ENCODE results near the gene SND1. TPM values are rescaled to one million over a fixed set of nuclear protein-coding genes. Genes with fewer than 3 reads are reported as not detected.

The SND1 gene
- total RNA-seq, 2 experiments from 2014 or later: 158 to 166 TPM

GRCh38 chr7:127891144-127891543 lies 239.2 kb downstream of the SND1 start:
- no peak for DNase-seq
- ATAC-seq: no peak
- H3K27ac Mint-ChIP-seq: no peak overlapping the region
- H3K27me3 Mint-ChIP-seq: no peaks in the 10 kb centered on the region
- H3K4me3 Mint-ChIP-seq: no peak overlapping the region
- peaks cover 8% of the 10 kb centered on the region for H3K4me1 Mint-ChIP-seq
- no peaks in the 10 kb centered on the region for H3K9me3 Mint-ChIP-seq (ENCODE audit: low read depth)
- CTCF ChIA-PET: no interaction called here
- peaks cover 33% of the 10 kb centered on the region for H3K36me3 Mint-ChIP-seq

GRCh38 chr7:127891854-127892438 lies 240.0 kb downstream of the SND1 start:
- Mint-ChIP-seq H3K27ac (no peak overlapping the region), H3K27me3 (no peaks in the 10 kb centered on the region), H3K9me3 (ENCODE audit: low read depth) (no peaks in the 10 kb centered on the region)

DNA sequence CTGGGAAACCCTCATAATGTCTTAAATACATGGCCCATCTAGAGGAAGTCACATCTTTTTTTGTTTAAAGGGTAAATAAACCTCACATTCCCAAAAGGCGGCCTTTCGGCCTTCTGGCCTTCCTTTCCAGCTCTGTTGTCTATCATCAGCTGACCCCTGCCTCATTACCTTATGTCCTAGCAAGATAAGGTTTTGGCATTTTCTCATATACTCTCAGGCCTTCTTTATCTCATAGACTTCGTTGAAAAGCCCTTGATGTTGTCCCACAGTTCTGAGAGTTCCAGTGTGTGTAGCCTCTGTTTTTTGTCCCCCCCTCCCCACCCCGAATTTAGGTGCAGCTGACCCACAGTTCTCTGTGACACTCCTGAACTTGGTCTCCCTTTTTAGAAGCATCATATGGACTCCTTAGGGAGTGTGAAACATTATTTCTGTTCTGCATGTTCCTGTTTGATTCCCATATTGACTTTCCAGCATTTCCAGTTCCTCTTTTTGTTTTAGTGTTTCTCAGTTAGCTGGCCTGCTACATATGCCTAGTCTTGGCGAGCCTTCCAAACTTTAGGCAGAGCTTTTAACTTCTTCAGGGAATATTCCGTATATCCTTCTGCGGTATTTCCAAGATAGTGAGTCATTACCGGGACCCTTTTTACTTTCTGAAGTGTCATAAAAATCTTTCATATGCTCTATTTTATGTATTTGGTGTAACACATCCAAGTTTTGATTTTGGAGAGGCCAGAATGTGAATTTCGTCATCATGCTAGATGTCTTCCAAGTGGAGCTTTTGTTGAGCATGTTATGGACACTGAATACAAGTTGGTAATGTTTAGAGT lies 240.7 kb downstream of the SND1 start:
- no peaks in the 10 kb centered on the region for H3K9me3 Mint-ChIP-seq (ENCODE audit: low read depth)
- peaks cover 32% of the 10 kb centered on the region for H3K36me3 Mint-ChIP-seq
- CTCF ChIA-PET: no interaction called here
- H3K4me3 Mint-ChIP-seq: no peak overlapping the region
- H3K27ac Mint-ChIP-seq: no peak overlapping the region
- H3K4me1 Mint-ChIP-seq: peaks cover 8% of the 10 kb centered on the region
- DNase-seq: no peak
- no peak for ATAC-seq
- no peaks in the 10 kb centered on the region for H3K27me3 Mint-ChIP-seq

More at GRCh38 chr7:127891854-127892438, 240.0 kb downstream of the SND1 start:
- Mint-ChIP-seq H3K4me3 (no peak overlapping the region), H3K4me1 (peaks cover 8% of the 10 kb centered on the region), H3K36me3 (peaks cover 33% of the 10 kb centered on the region)
- DNase-seq (no peak), ATAC-seq (no peak)
- CTCF ChIA-PET: no interaction called here

- CTCF ChIA-PET: no interaction called here
- no peaks in the 10 kb centered on the region for H3K27me3 Mint-ChIP-seq
- no peak overlapping the region for H3K4me3 Mint-ChIP-seq
- H3K4me1 Mint-ChIP-seq: peaks cover 9% of the 10 kb centered on the region
- H3K27ac Mint-ChIP-seq: no peak overlapping the region
- H3K36me3 Mint-ChIP-seq: peaks cover 26% of the 10 kb centered on the region
- H3K9me3 Mint-ChIP-seq (ENCODE audit: low read depth): no peaks in the 10 kb centered on the region
- ATAC-seq: no peak
- no peak for DNase-seq
These were observed 241.6 kb downstream of the SND1 start for GRCh38 chr7:127893547-127893946.

GRCh38 chr7:127894588-127894987 lies 242.6 kb downstream of the SND1 start:
- H3K4me3 Mint-ChIP-seq: no peak overlapping the region
- H3K27me3 Mint-ChIP-seq: no peaks in the 10 kb centered on the region
- H3K9me3 Mint-ChIP-seq (ENCODE audit: low read depth): no peaks in the 10 kb centered on the region
- peaks cover 24% of the 10 kb centered on the region for H3K36me3 Mint-ChIP-seq
- no peak overlapping the region for H3K27ac Mint-ChIP-seq
- DNase-seq (no peak), ATAC-seq (no peak)
- peaks cover 11% of the 10 kb centered on the region for H3K4me1 Mint-ChIP-seq
- CTCF ChIA-PET: no interaction called here

- no peaks in the 10 kb centered on the region for H3K9me3 Mint-ChIP-seq (ENCODE audit: low read depth)
- ATAC-seq: no peak
- no peaks in the 10 kb centered on the region for H3K27me3 Mint-ChIP-seq
- H3K36me3 Mint-ChIP-seq: peaks cover 18% of the 10 kb centered on the region
- no peak overlapping the region for H3K27ac Mint-ChIP-seq
- H3K4me1 Mint-ChIP-seq: peaks cover 6% of the 10 kb centered on the region
- H3K4me3 Mint-ChIP-seq: no peak overlapping the region
- CTCF ChIA-PET: interaction anchor here (1.6 kb wide), 1 partner anchor 10 kb away, joined by 4 read pairs; no protein-coding TSS in a partner anchor
- no peak for DNase-seq
These were observed 243.4 kb downstream of the SND1 start for GRCh38 chr7:127895360-127895759.

- Mint-ChIP-seq H3K4me3 (no peak overlapping the region), H3K4me1 (peaks cover 4% of the 10 kb centered on the region), H3K36me3 (peaks cover 16% of the 10 kb centered on the region), H3K27me3 (no peaks in the 10 kb centered on the region), H3K9me3 (ENCODE audit: low read depth) (no peaks in the 10 kb centered on the region), H3K27ac (no peak overlapping the region)
- ATAC-seq (no peak), DNase-seq (no peak)
- CTCF ChIA-PET: interaction anchor here (1.6 kb wide), 1 partner anchor 10 kb away, joined by 4 read pairs; no protein-coding TSS in a partner anchor
These were observed 243.9 kb downstream of the SND1 start for GRCh38 chr7:127895814-127896280.

- Mint-ChIP-seq H3K4me1 (peaks cover 6% of the 10 kb centered on the region), H3K27me3 (no peaks in the 10 kb centered on the region), H3K4me3 (no peak overlapping the region), H3K36me3 (peaks cover 10% of the 10 kb centered on the region), H3K27ac (no peak overlapping the region), H3K9me3 (ENCODE audit: low read depth) (no peaks in the 10 kb centered on the region)
- CTCF ChIA-PET: interaction anchor here (0.8 to 1.6 kb wide), 2 partner anchors 9 to 10 kb away, joined by 3 to 4 read pairs; no protein-coding TSS in a partner anchor
- no peak for DNase-seq
- ATAC-seq: no peak
These were observed 244.7 kb downstream of the SND1 start for GRCh38 chr7:127896659-127897058.

GRCh38 chr7:127897704-127898454 lies 245.9 kb downstream of the SND1 start:
- H3K27me3 Mint-ChIP-seq: no peaks in the 10 kb centered on the region
- CTCF ChIA-PET: no interaction called here
- no peaks in the 10 kb centered on the region for H3K9me3 Mint-ChIP-seq (ENCODE audit: low read depth)
- DNase-seq: no peak
- H3K4me3 Mint-ChIP-seq: no peak overlapping the region
- H3K4me1 Mint-ChIP-seq: peaks cover 12% of the 10 kb centered on the region
- ATAC-seq: peak; percentile 61
- no peak overlapping the region for H3K27ac Mint-ChIP-seq
- peaks cover 9% of the 10 kb centered on the region for H3K36me3 Mint-ChIP-seq

GRCh38 chr7:127899411-127899810 lies 247.4 kb downstream of the SND1 start:
- CTCF ChIA-PET: no interaction called here
- no peak overlapping the region for H3K27ac Mint-ChIP-seq
- peaks cover 6% of the 10 kb centered on the region for H3K36me3 Mint-ChIP-seq
- no peaks in the 10 kb centered on the region for H3K9me3 Mint-ChIP-seq (ENCODE audit: low read depth)
- H3K4me1 Mint-ChIP-seq: peaks cover 12% of the 10 kb centered on the region
- DNase-seq: no peak
- no peak overlapping the region for H3K4me3 Mint-ChIP-seq
- no peak for ATAC-seq
- H3K27me3 Mint-ChIP-seq: no peaks in the 10 kb centered on the region

- peaks cover 13% of the 10 kb centered on the region for H3K4me1 Mint-ChIP-seq
- no peak overlapping the region for H3K27ac Mint-ChIP-seq
- H3K27me3 Mint-ChIP-seq: no peaks in the 10 kb centered on the region
- DNase-seq (no peak), ATAC-seq (no peak)
- peaks cover 6% of the 10 kb centered on the region for H3K36me3 Mint-ChIP-seq
- no peaks in the 10 kb centered on the region for H3K9me3 Mint-ChIP-seq (ENCODE audit: low read depth)
- CTCF ChIA-PET: no interaction called here
- H3K4me3 Mint-ChIP-seq: no peak overlapping the region
These were observed 248.1 kb downstream of the SND1 start for GRCh38 chr7:127900141-127900540.

- no peak for DNase-seq
- H3K27me3 Mint-ChIP-seq: no peaks in the 10 kb centered on the region
- H3K27ac Mint-ChIP-seq: no peak overlapping the region
- peaks cover 22% of the 10 kb centered on the region for H3K4me1 Mint-ChIP-seq
- CTCF ChIA-PET: no interaction called here
- peaks cover 6% of the 10 kb centered on the region for H3K36me3 Mint-ChIP-seq
- no peak overlapping the region for H3K4me3 Mint-ChIP-seq
- H3K9me3 Mint-ChIP-seq (ENCODE audit: low read depth): no peaks in the 10 kb centered on the region
- ATAC-seq: no peak
These were observed 249.0 kb downstream of the SND1 start for GRCh38 chr7:127900732-127901685.

All from activated CD8-positive, alpha-beta memory T cell treated with anti-CD3 and anti-CD28 coated beads, Interleukin-2, amount 10 ng/mL, durations not matched to agents 7 days and 5 days (primary cell).